Measurements from ENCODE around the gene ZNF44. TPM values are rescaled to one million over a fixed set of nuclear protein-coding genes. Genes with fewer than 3 reads are reported as not detected.

The ZNF44 gene
- total RNA-seq (2022; extraction: Qiagen RNA extraction; ENCODE audit: low read depth): 0.68 to 1.3 TPM (median 0.85 TPM) in 5 replicates

GRCh38 chr19:12294249-12295158 is at the start of gene ZNF44:
ZNF44 (minus strand) TSS chr19:12294883; CDS start chr19:12294694, 189 bp downstream.

GRCh38 chr19:12333162-12334159 is 38.8 kb upstream of the ZNF44 start, which contains the start of gene ZNF563:
ZNF563 (minus strand) TSS chr19:12333633; CDS start chr19:12333482, 151 bp downstream.

Other genes with a start within 250 kb of the ZNF44 start
- gene ZNF878, start 241.9 kb downstream of the ZNF44 start, total RNA-seq (2022; extraction: Qiagen RNA extraction; ENCODE audit: low read depth): not detected in 5 replicates
- not detected in 5 replicates for gene ZNF844, start 230.2 kb downstream of the ZNF44 start, total RNA-seq (2022; extraction: Qiagen RNA extraction; ENCODE audit: low read depth)
- gene ZNF20, start 154.5 kb downstream of the ZNF44 start, total RNA-seq (2022; extraction: Qiagen RNA extraction; ENCODE audit: low read depth): 0.11 to 0.44 TPM (median 0.25 TPM) in 4 of 5 replicates, not detected in the other
- gene ZNF625, start 138.1 kb downstream of the ZNF44 start, total RNA-seq (2022; extraction: Qiagen RNA extraction; ENCODE audit: low read depth): not detected in 5 replicates
- 1.2 to 2.1 TPM (median 1.7 TPM) in 5 replicates for gene ZNF136, start 131.8 kb downstream of the ZNF44 start, total RNA-seq (2022; extraction: Qiagen RNA extraction; ENCODE audit: low read depth)
- not detected in 5 replicates for gene ZNF563, start 38.8 kb upstream of the ZNF44 start, total RNA-seq (2022; extraction: Qiagen RNA extraction; ENCODE audit: low read depth)
- gene ZNF442, start 70.8 kb upstream of the ZNF44 start, total RNA-seq (2022; extraction: Qiagen RNA extraction; ENCODE audit: low read depth): not detected in 5 replicates
- 1.3 to 2.2 TPM (median 1.6 TPM) in 5 replicates for gene ZNF799, start 106.4 kb upstream of the ZNF44 start, total RNA-seq (2022; extraction: Qiagen RNA extraction; ENCODE audit: low read depth)
- 0.85 to 1.6 TPM (median 1.1 TPM) in 5 replicates for gene ZNF443, start 146.1 kb upstream of the ZNF44 start, total RNA-seq (2022; extraction: Qiagen RNA extraction; ENCODE audit: low read depth)
- gene ZNF709, start 189.9 kb upstream of the ZNF44 start, total RNA-seq (2022; extraction: Qiagen RNA extraction; ENCODE audit: low read depth): not detected in 5 replicates

Measured in A549 treated with ZK216348 at 1 μM for 4 hours (cell line).